ENCODE data around the gene MIAT. TPM values are rescaled to one million over a fixed set of nuclear protein-coding genes. Genes with fewer than 3 reads are reported as not detected.
A peak's percentile ranks its signal among the peaks of the same experiment; 100 is the strongest.

Gene MIAT
- total RNA-seq, 1 donor from 2014 or later, result 0.12 TPM

DNA sequence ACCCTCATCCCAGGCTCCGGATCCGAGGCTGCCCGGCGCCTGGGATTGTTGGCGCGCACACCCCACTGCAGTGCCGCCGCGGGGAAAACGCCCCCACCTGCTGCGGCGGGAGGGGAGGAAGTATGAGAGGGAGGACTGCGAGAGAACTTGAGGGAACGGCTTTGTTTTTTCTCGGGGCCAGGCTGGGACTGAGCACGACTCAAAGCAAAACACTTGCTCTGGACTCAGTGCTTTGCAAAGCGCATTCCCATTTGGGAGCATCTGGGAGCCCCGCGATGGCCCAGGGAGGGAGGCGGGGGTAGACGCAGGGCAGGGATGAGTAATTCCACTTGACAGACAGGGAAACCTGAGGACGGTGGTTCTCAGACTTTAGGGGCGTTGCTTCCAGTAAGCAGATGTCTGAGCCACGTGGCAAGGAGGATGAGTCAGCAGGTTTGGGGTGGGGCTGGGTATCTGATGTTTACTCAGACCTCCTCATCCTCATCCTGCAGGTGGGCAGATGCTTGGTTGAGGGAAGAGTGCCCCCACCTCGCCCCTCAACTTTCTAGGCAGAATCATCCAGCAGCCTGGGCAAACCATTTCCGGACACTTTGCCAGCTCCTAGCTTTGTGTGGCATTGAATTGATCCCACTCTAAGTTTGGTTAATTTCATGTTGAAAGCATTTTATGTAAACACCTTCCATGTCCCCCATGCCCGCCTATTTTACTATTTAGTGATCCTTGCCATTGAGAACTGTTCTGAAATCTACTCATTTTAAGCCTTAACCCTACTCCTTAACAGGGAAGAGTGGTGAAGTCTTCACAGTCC lies 1.5 kb downstream of the MIAT start:
- no peak for DNase-seq (ENCODE audit: low read depth)
- peak overlapping the region; percentile 36 for H3K4me3 ChIP-seq (ENCODE audit: low read depth, low read length)
- TF ChIP-seq, protein P1, sequence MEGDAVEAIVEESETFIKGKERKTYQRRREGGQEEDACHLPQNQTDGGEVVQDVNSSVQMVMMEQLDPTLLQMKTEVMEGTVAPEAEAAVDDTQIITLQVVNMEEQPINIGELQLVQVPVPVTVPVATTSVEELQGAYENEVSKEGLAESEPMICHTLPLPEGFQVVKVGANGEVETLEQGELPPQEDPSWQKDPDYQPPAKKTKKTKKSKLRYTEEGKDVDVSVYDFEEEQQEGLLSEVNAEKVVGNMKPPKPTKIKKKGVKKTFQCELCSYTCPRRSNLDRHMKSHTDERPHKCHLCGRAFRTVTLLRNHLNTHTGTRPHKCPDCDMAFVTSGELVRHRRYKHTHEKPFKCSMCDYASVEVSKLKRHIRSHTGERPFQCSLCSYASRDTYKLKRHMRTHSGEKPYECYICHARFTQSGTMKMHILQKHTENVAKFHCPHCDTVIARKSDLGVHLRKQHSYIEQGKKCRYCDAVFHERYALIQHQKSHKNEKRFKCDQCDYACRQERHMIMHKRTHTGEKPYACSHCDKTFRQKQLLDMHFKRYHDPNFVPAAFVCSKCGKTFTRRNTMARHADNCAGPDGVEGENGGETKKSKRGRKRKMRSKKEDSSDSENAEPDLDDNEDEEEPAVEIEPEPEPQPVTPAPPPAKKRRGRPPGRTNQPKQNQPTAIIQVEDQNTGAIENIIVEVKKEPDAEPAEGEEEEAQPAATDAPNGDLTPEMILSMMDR (conservative IDR thresholded peaks at IDR 0.05; ENCODE audit: low read depth, low read length), result no peak

DNA sequence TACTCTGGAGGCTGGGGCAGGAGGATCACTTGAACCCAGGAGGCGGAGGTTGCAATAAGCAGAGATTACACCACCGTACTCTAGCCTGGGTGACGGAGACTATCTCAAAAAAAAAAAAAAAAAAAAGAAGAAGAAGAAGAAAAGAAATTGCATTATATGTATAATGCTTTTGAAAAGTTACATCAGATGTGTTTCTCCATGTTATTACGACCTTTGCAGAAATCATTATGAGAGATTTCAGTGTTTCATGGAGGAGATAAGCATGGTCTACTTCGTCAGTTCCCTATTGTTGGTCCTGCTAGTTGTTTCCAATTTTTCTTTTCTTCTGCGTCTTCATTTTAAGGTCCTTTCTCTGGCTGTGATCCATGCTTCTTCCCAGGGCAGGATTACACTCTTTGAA lies 3.0 kb downstream of the MIAT start:
- TF ChIP-seq, protein P1 (conservative IDR thresholded peaks at IDR 0.05; ENCODE audit: low read depth, low read length), result no peak
- DNase-seq (ENCODE audit: low read depth), result no peak
- no peak overlapping the region for H3K4me3 ChIP-seq (ENCODE audit: low read depth, low read length)

DNA sequence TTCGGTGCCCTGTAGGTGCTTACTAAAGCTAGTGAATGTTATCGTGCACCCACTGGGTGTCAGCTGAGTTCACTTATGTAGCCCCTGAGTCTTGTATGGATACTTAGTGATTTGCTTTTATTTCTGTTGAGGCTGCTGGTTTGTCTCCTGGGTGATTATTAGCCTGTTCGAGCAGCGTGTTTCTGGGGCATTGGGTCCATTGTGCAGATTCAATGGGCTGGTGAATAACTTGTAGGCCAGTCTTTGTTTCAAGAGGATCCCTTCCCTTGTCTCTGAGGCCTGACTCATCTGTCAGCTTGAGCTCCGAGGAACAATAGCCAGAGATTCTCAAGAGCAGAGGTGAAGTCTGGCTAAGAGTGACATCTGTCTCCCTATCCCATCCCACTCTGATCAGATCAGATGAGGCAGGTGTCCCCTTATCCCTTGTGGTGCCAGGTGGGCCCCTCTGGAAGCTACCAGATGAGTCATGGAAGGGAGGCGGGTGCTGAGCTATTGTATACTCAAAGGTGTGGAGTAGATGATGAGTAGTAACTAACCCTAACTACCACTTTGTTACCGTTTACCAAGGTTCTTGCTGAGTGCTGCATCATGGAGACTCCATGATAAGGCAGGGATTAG lies 3.7 kb downstream of the MIAT start:
- no peak overlapping the region for H3K4me3 ChIP-seq (ENCODE audit: low read depth, low read length)
- no peak for DNase-seq (ENCODE audit: low read depth)
- TF ChIP-seq, protein P1 (conservative IDR thresholded peaks at IDR 0.05; ENCODE audit: low read depth, low read length), result no peak

DNA sequence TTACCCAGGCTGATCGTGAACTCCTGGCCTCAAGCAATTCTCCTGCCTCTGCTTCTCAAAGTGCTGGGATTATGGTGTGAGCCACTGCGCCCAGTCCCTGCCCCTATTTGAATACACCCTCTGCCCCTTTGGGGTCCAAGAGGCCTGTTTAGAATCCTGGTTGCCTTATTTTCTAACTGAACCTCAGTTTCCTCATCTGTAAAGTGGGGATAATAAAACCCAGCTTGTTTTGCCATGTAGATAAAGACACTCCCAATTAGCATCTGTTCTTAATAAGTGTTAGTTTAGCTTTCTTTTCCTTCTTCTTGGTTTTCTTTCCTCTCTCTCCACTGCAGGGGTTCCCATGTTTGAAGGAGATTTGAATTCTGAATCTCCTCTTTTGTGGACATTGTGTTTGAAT lies 4.8 kb downstream of the MIAT start:
- DNase-seq (ENCODE audit: low read depth), result no peak
- TF ChIP-seq, protein P1 (conservative IDR thresholded peaks at IDR 0.05; ENCODE audit: low read depth, low read length), result no peak
- H3K4me3 ChIP-seq (ENCODE audit: low read depth, low read length), result no peak overlapping the region

DNA sequence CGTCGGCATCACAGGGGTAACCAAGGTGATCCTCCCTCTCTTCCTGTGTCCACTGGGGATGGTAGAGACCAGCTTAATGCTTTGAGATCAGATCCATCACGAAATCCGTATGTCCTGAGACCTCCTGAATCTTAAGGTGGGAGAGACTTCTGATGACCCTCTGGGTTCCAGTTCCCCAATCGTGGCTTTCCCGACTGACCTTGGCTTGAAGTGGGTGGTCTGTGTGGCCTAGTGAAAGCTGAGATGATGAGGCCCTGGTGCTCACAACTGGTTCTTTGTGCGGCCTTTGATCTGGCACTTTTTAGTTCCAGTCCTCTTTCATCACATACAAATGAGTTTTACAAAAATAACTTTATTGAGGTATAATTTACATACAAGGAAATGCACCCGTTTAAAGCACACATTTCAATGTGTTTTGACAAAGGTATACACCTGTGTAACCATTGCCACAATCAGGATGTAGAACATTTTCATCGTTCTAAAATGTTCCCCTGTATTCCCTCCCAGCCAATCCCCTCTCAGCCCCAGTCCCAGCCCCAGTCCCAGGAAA lies 6.1 kb downstream of the MIAT start:
- DNase-seq (ENCODE audit: low read depth), result no peak
- H3K4me3 ChIP-seq (ENCODE audit: low read depth, low read length), result no peak overlapping the region
- TF ChIP-seq, protein P1 (conservative IDR thresholded peaks at IDR 0.05; ENCODE audit: low read depth, low read length), result no peak

DNA sequence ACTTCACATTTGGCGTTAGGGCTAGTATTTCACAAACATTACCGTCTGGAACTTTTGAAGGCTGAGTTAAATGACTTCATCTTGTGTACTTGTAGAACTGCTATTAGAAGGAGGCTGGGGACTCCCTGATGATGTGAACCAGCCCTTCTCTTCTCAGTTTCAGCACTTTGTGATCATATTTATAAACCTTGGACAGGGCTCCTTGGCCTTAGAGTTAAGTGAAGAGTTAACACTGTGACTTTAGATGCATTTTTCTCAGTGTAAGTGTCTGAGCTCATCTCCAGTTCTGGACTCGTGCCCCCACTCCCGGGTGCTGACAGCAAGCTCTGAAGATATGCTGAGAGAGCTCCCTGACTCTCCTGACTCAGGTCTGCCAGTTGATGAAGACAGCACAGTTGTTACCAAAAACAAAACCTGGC lies 8.4 kb downstream of the MIAT start:
- DNase-seq (ENCODE audit: low read depth), result no peak
- TF ChIP-seq, protein P1 (conservative IDR thresholded peaks at IDR 0.05; ENCODE audit: low read depth, low read length), result no peak
- H3K4me3 ChIP-seq (ENCODE audit: low read depth, low read length), result no peak overlapping the region

Measured in epithelial cell of proximal tubule (primary cell).